Stimulated activated CD4-positive, alpha-beta T cell treated with anti-CD3 and anti-CD28 coated beads, Interleukin-4, amount 100 ng/mL, for 48 hours (primary cell): ENCODE measurements around the gene RPS6KA2.
"Not testable (repeated sequence)": the region's sequence is repeated elsewhere in the genome, so short reads cannot be mapped to it uniquely, and the experiment has no call there.

ENCODE experiments used
- DNase-seq, 2 donors: peaks; one replicate each; pipeline ENCODE4 v3.0.0-alpha.2; 2020; ENCODE audit warnings: low read depth in 2 of 2

Gene RPS6KA2

GRCh38 chr6:166554316-166554715 is 72.7 kb downstream of the RPS6KA2 start:
- no peak for DNase-seq

GRCh38 chr6:166553563-166554271 is 73.3 kb downstream of the RPS6KA2 start:
- DNase-seq = no peak

GRCh38 chr6:166552600-166552999 is 74.5 kb downstream of the RPS6KA2 start:
- DNase-seq = no peak

- DNase-seq = no peak
These were observed 75.1 kb downstream of the RPS6KA2 start for GRCh38 chr6:166551754-166552495.

GRCh38 chr6:166546653-166547052 is 80.4 kb downstream of the RPS6KA2 start:
- no peak for DNase-seq

- no peak for DNase-seq
These were observed 81.7 kb downstream of the RPS6KA2 start for GRCh38 chr6:166545156-166546034.

- no peak for DNase-seq
These were observed 82.8 kb downstream of the RPS6KA2 start for GRCh38 chr6:166544296-166544605.

GRCh38 chr6:166543603-166544295 is 83.3 kb downstream of the RPS6KA2 start:
- no peak for DNase-seq

GRCh38 chr6:166542580-166542912 is 84.5 kb downstream of the RPS6KA2 start:
- no peak for DNase-seq

GRCh38 chr6:166541876-166542579 is 85.0 kb downstream of the RPS6KA2 start:
- DNase-seq = no peak

GRCh38 chr6:166541366-166541765 is 85.7 kb downstream of the RPS6KA2 start:
- no peak for DNase-seq

GRCh38 chr6:166540631-166541331 is 86.3 kb downstream of the RPS6KA2 start:
- peak; percentile 18 to 55 for DNase-seq

GRCh38 chr6:166539543-166539942 is 87.5 kb downstream of the RPS6KA2 start:
- no peak for DNase-seq

GRCh38 chr6:166539011-166539385 is 88.1 kb downstream of the RPS6KA2 start:
- DNase-seq = not testable (repeated sequence)

- no peak for DNase-seq
These were observed 88.6 kb downstream of the RPS6KA2 start for GRCh38 chr6:166538297-166539010.

GRCh38 chr6:166534658-166535406 is 92.2 kb downstream of the RPS6KA2 start:
- no peak for DNase-seq

- no peak for DNase-seq
These were observed 93.7 kb downstream of the RPS6KA2 start for GRCh38 chr6:166533205-166533824.

GRCh38 chr6:166532302-166532701 is 94.7 kb downstream of the RPS6KA2 start:
- no peak for DNase-seq
